ENCODE measurements around the gene ERC2.

DNA sequence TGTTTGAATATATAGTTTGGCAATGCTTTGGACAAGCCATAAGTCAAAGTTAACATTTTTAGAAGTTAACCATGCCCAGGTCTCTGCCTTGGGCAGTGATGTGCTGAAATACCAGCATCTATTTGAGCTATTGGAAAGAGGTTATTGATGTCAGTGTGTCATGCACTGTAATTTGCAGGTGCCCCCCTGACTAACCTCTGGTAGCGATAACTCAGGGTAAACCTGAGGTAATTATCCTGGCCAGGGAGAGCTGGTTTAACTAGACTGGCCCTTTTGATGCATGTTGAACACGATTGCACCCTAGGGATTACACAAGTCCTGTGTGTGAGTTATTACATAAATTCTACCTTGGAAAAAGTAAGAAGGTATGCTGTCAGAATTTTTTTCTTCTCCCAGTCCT, 525.4 kb downstream of the ERC2 start:
- TF ChIP-seq, protein P1, sequence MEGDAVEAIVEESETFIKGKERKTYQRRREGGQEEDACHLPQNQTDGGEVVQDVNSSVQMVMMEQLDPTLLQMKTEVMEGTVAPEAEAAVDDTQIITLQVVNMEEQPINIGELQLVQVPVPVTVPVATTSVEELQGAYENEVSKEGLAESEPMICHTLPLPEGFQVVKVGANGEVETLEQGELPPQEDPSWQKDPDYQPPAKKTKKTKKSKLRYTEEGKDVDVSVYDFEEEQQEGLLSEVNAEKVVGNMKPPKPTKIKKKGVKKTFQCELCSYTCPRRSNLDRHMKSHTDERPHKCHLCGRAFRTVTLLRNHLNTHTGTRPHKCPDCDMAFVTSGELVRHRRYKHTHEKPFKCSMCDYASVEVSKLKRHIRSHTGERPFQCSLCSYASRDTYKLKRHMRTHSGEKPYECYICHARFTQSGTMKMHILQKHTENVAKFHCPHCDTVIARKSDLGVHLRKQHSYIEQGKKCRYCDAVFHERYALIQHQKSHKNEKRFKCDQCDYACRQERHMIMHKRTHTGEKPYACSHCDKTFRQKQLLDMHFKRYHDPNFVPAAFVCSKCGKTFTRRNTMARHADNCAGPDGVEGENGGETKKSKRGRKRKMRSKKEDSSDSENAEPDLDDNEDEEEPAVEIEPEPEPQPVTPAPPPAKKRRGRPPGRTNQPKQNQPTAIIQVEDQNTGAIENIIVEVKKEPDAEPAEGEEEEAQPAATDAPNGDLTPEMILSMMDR (conservative IDR thresholded peaks at IDR 0.05 in 1 of 2, IDR thresholded peaks at IDR 0.05 in 1 of 2; ENCODE audit: low read depth in 1 of 2, low read length in 2 of 2) = no peak
- TF ChIP-seq EZH2 (IDR thresholded peaks at IDR 0.05; ENCODE audit: low read length, missing control alignments) = no peak

All from fibroblast of lung (primary cell).